Kidney (tissue), 14 donors: ENCODE measurements around the gene CCDC78. TPM values are rescaled to one million over a fixed set of nuclear protein-coding genes. Genes with fewer than 3 reads are reported as not detected.
"Not testable (repeated sequence)": the region's sequence is repeated elsewhere in the genome, so short reads cannot be mapped to it uniquely, and the experiment has no call there.

Experiments used
- DNase-seq, 5 donors: peaks; one replicate each; pipeline ENCODE4 v3.0.0-alpha.2; 2013 to 2020
- FAIRE-seq: peaks from 2 replicates; lab custom pipeline; 2012; peaks lifted over from hg19 to GRCh38; lab: Jason Lieb, UNC
- H3K27ac ChIP-seq, 2 donors: one replicate each; pipeline ENCODE4 v1.7.0; 2013; ENCODE audit warnings: low read depth in 2 of 2, low read length in 2 of 2, inconsistent platforms in 1 of 2
- H3K27me3 ChIP-seq: one replicate; pipeline ENCODE4 v1.7.1; 2013; ENCODE audit warnings: low read length, inconsistent platforms; ENCODE audit not compliant: control insufficient read depth, insufficient read depth
- H3K36me3 ChIP-seq, 3 donors: one replicate each; pipeline versions ENCODE4 v1.7.0 to v1.7.1; 2013; ENCODE audit warnings: low read length in 3 of 3, control low read depth in 1 of 3, inconsistent platforms in 1 of 3; ENCODE audit not compliant: insufficient read depth in 3 of 3, control insufficient read depth in 2 of 3
- H3K4me1 ChIP-seq, 3 donors: one replicate each; pipeline versions ENCODE4 v1.7.0 to v1.7.1; 2013; ENCODE audit warnings: low read length in 3 of 3, inconsistent platforms in 1 of 3, low read depth in 1 of 3; ENCODE audit not compliant: control insufficient read depth in 2 of 3, insufficient read depth in 2 of 3
- H3K4me3 ChIP-seq, 3 donors: one replicate each; pipeline versions ENCODE4 v1.7.0 to v1.8.1; 2013; ENCODE audit warnings: low read length in 3 of 3, control low read depth in 1 of 3, inconsistent platforms in 1 of 3
- H3K9ac ChIP-seq, 3 donors: one replicate each; pipeline versions ENCODE4 v1.7.0 to v1.7.1; 2013; ENCODE audit warnings: low read length in 3 of 3, control low read depth in 1 of 3, inconsistent platforms in 1 of 3
- H3K9me3 ChIP-seq, 3 donors: one replicate each; pipeline versions ENCODE4 v1.7.0 to v1.7.1; 2013; ENCODE audit warnings: low read length in 3 of 3, control low read depth in 1 of 3, inconsistent platforms in 1 of 3; ENCODE audit not compliant: control insufficient read depth in 2 of 3, insufficient read depth in 1 of 3
- CTCF ChIP-seq: IDR thresholded peaks from 3 replicates; pipeline ENCODE4 v1.5.1; 2012; ENCODE audit warnings: mild to moderate bottlenecking, moderate library complexity, borderline replicate concordance; ENCODE audit not compliant: insufficient read depth; ENCODE audit errors: extremely low read depth
- intact Hi-C: fragments of 100-400 bp; cut with DNase I; formaldehyde crosslinking; loops from one replicate; pipeline ENCODE4 v1.11.1; 2022
- polyA plus RNA-seq: library from polyadenylated mRNA; stranded (reverse); fragments of 350-450 nt; fragmentation: Illumina TruSeq; extraction: RNeasy Lipid Tissue Mini Kit (QIAGEN cat#74804); gene quantifications from one replicate; pipeline ENCODE4 v1.2.3, GENCODE V29; 2014; ENCODE audit warnings: low read depth, low replicate concordance; ENCODE audit not compliant: insufficient read depth
- total RNA-seq: library from RNA; stranded (reverse); fragmentation: NEBNext Ultra II Directional; extraction: Animal tissue kit (Norgen Biotek cat#: 25700); gene quantifications from one replicate; pipeline ENCODE4 v1.2.1, GENCODE V29; 2021
- donor health status: control.
- donor health status: control.
- donor health status: control.
- donor health status: control.
- donor health status: control.
- donor health status: DM: yes; HTN: yes; CAD: no.
- donor health status: Normal renal cell carcinoma (clear cell type).

Gene CCDC78
- total and polyA plus RNA-seq, 2 donors from 2014 or later = 1.3 to 2.6 TPM

GRCh38 chr16:693766-694165 is 32.5 kb downstream of the CCDC78 start:
- Histone ChIP-seq H3K9ac (no peak overlapping the region), H3K27me3 (peaks cover 4% of the 10 kb centered on the region), H3K4me1 (peaks cover 0 to 16% (median 0%) of the 10 kb centered on the region in 3 donors), H3K36me3 (no peaks in the 10 kb centered on the region), H3K4me3 (no peak overlapping the region), H3K27ac (no peak overlapping the region), H3K9me3 (no peaks in the 10 kb centered on the region)
- DNase-seq (peak in 1 of 5 donors; percentile 23), FAIRE-seq (no peak)
- intact Hi-C loops = no loop called here
- no peak for TF ChIP-seq CTCF

- DNase-seq (no peak), FAIRE-seq (no peak)
- H3K9me3 ChIP-seq = no peaks in the 10 kb centered on the region
- peaks cover 4% of the 10 kb centered on the region for H3K27me3 ChIP-seq
- no peak overlapping the region for H3K27ac ChIP-seq
- intact Hi-C loops = no loop called here
- no peak for TF ChIP-seq CTCF
- peaks cover 0 to 17% (median 0%) of the 10 kb centered on the region in 3 donors for H3K4me1 ChIP-seq
- no peaks in the 10 kb centered on the region for H3K36me3 ChIP-seq
- no peak overlapping the region for H3K4me3 ChIP-seq
- no peak overlapping the region for H3K9ac ChIP-seq
Measured at GRCh38 chr16:693364-693763, 32.9 kb downstream of the CCDC78 start.

- Histone ChIP-seq H3K4me1 (peaks cover 0 to 17% (median 0%) of the 10 kb centered on the region in 3 donors), H3K9ac (no peak overlapping the region), H3K27me3 (peaks cover 4% of the 10 kb centered on the region), H3K4me3 (no peak overlapping the region), H3K36me3 (no peaks in the 10 kb centered on the region), H3K9me3 (no peaks in the 10 kb centered on the region), H3K27ac (no peak overlapping the region)
- TF ChIP-seq CTCF = no peak
- intact Hi-C loops = no loop called here
- FAIRE-seq (no peak), DNase-seq (no peak)
Measured at GRCh38 chr16:692356-693108, 33.7 kb downstream of the CCDC78 start.

- H3K27ac ChIP-seq, FAIRE-seq, H3K9me3 ChIP-seq, intact Hi-C loops, H3K4me3 ChIP-seq, H3K36me3 ChIP-seq, DNase-seq, H3K27me3 ChIP-seq, H3K9ac ChIP-seq: not testable (repeated sequence)
- peaks cover 0 to 17% (median 0%) of the 10 kb centered on the region in 3 donors for H3K4me1 ChIP-seq
Measured at GRCh38 chr16:691242-691641, 35.0 kb downstream of the CCDC78 start.
